Breast epithelium (tissue), 4 donors: Measurements from ENCODE around the gene MCUB. TPM values are rescaled to one million over a fixed set of nuclear protein-coding genes. Genes with fewer than 3 reads are reported as not detected.

ENCODE experiments used
- DNase-seq, 2 donors: peaks; one replicate each; pipeline ENCODE4 v3.0.0-alpha.2; 2019; ENCODE audit warnings: low spot score in 2 of 2
- H3K27ac ChIP-seq, 2 donors: fragments of 200-600 bp; sonication (generic) in 1 of 2; one replicate each; pipeline ENCODE4 v1.5.1; 2016 to 2019; ENCODE audit warnings: mild to moderate bottlenecking in 1 of 2
- H3K27me3 ChIP-seq, 2 donors: fragments of 200-600 bp; sonication (generic) in 1 of 2; one replicate each; pipeline versions ENCODE4 v1.5.1 to v1.6.0; 2017 to 2019; ENCODE audit warnings: control low read depth in 1 of 2, mild to moderate bottlenecking in 1 of 2
- H3K36me3 ChIP-seq: fragments of 200-600 bp; one replicate; pipeline ENCODE4 v1.5.1; 2019
- H3K4me1 ChIP-seq, 2 donors: fragments of 200-600 bp; sonication (generic); one replicate each; pipeline ENCODE4 v1.5.1; 2016 to 2019; ENCODE audit warnings: control low read depth in 1 of 2
- H3K4me3 ChIP-seq, 3 donors: fragments of 200-600 bp; sonication (generic); 1 replicate in 2 of 3; 2 replicates in 1 of 3; pipeline ENCODE4 v1.5.1; 2016 to 2019; ENCODE audit warnings: mild to moderate bottlenecking in 3 of 3, moderate library complexity in 2 of 3
- H3K9me3 ChIP-seq, 2 donors: fragments of 200-600 bp; sonication (generic) in 1 of 2; one replicate each; pipeline ENCODE4 v1.5.1; 2016 to 2019; ENCODE audit warnings: control low read depth in 1 of 2
- CTCF ChIP-seq, 3 donors: fragments of 450-650 bp; IDR thresholded peaks; one replicate each; pipeline ENCODE4 v1.5.1; 2016 to 2017; ENCODE audit warnings: antibody characterized with exemption in 3 of 3, mild to moderate bottlenecking in 3 of 3, moderate library complexity in 3 of 3
- POLR2A ChIP-seq: fragments of 450-650 bp; IDR thresholded peaks from one replicate; pipeline ENCODE4 v1.6.1; 2016; ENCODE audit warnings: antibody characterized with exemption, mild to moderate bottlenecking, moderate library complexity
- POLR2AphosphoS5 ChIP-seq, 3 donors: sonication (generic); formaldehyde crosslinking; IDR thresholded peaks; one replicate each; pipeline ENCODE4 v1.6.1; 2017; ENCODE audit warnings: antibody characterized with exemption in 3 of 3
- intact Hi-C: fragments of 100-400 bp; cut with DNase I; formaldehyde crosslinking; loops from one replicate; pipeline ENCODE4 v1.15.1; 2023; ENCODE audit warnings: low total_unique reads
- total RNA-seq, 3 donors: library from RNA; depleted of rRNA; stranded (reverse); fragments of >200 nt; gene quantifications; one replicate each; pipeline ENCODE4 v1.1.0, GENCODE V29; 2016

The MCUB gene
- total RNA-seq, 3 donors from 2014 or later = 16.4 to 29.4 (median 26.5) TPM

DNA sequence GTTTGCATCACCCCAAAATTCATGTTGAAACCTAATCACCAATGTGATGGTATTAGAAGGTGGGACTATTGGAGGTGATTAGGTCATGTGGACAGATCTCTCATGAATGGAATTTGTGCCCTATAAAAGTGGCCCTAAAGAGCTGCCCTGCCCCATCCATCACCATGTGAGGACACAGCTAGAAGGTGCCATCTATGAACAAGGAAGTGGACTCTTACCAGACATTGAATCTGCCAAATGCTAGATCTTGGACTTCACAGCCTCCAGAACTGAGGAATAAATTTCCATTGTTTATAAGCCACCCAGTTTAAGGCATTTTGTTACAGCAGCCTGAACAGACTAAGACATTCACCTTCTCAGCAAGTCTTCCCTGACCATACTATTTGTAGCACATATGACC lies 162.3 kb downstream of the MCUB start:
- no peaks in the 10 kb centered on the region for H3K36me3 ChIP-seq
- no peak for TF ChIP-seq POLR2AphosphoS5 (IDR thresholded peaks at IDR 0.05)
- TF ChIP-seq CTCF (IDR thresholded peaks at IDR 0.05) = no peak
- TF ChIP-seq POLR2A = no peak
- H3K27ac ChIP-seq = no peak overlapping the region
- H3K4me3 ChIP-seq = no peak overlapping the region
- intact Hi-C loops = no loop called here
- H3K27me3 ChIP-seq = no peaks in the 10 kb centered on the region
- no peak for DNase-seq
- no peaks in the 10 kb centered on the region for H3K4me1 ChIP-seq
- no peaks in the 10 kb centered on the region for H3K9me3 ChIP-seq

GRCh38 chr4:109723110-109723509 lies 163.1 kb downstream of the MCUB start:
- Histone ChIP-seq H3K4me3 (no peak overlapping the region), H3K27ac (no peak overlapping the region), H3K27me3 (no peaks in the 10 kb centered on the region), H3K4me1 (no peaks in the 10 kb centered on the region), H3K36me3 (no peaks in the 10 kb centered on the region), H3K9me3 (no peaks in the 10 kb centered on the region)
- no peak for TF ChIP-seq POLR2AphosphoS5 (IDR thresholded peaks at IDR 0.05)
- no peak for TF ChIP-seq CTCF (IDR thresholded peaks at IDR 0.05)
- no peak for TF ChIP-seq POLR2A
- intact Hi-C loops = no loop called here
- no peak for DNase-seq

GRCh38 chr4:109728385-109728784 lies 168.3 kb downstream of the MCUB start:
- intact Hi-C loops = no loop called here
- no peak for TF ChIP-seq CTCF (IDR thresholded peaks at IDR 0.05)
- no peak for TF ChIP-seq POLR2A
- no peak for TF ChIP-seq POLR2AphosphoS5 (IDR thresholded peaks at IDR 0.05)

DNA sequence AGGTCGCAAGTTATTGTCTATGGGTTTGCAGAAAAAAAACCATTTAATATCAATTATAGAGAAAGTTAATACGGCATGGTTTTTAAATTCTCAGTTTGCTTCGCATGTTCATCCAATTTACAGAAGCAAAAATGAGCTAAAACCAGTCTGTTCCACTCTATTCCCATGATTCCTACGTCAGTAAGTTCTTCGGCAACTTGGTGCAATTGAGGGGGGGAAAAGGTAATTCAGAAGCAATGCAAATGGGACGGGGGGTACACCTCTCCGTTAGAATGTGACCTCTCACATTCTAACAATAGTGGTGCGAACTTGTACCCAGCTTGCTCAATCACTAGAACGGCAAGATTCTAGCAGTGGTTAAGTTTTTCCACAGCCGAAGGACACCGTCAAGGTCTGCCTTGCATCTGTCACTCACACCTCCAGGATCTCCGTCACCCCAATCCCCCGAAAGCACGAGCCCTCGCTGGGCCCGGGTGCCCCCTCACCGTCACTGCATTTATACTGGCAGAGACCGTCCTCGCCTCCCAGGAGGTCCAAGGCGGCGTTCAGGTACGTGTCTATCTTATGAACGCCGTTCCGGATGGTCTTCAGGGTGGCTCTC lies 169.2 kb downstream of the MCUB start:
- H3K9me3 ChIP-seq = no peaks in the 10 kb centered on the region
- no peak for DNase-seq
- peak overlapping the region; percentile 79 to 84 (median 80) for H3K4me3 ChIP-seq
- H3K4me1 ChIP-seq = no peaks in the 10 kb centered on the region
- peak overlapping the region; percentile 87 to 92 for H3K27ac ChIP-seq
- no peaks in the 10 kb centered on the region for H3K36me3 ChIP-seq
- no peak for TF ChIP-seq POLR2AphosphoS5 (IDR thresholded peaks at IDR 0.05)
- no peak for TF ChIP-seq CTCF (IDR thresholded peaks at IDR 0.05)
- H3K27me3 ChIP-seq = no peaks in the 10 kb centered on the region
- intact Hi-C loops = no loop called here

More at GRCh38 chr4:109728385-109728784, 168.3 kb downstream of the MCUB start:
- no peaks in the 10 kb centered on the region for H3K4me1 ChIP-seq
- H3K36me3 ChIP-seq = no peaks in the 10 kb centered on the region
- no peak for DNase-seq
- H3K9me3 ChIP-seq = no peaks in the 10 kb centered on the region
- peak overlapping the region in 2 of 3 donors; percentile 80 to 84 for H3K4me3 ChIP-seq
- H3K27me3 ChIP-seq = no peaks in the 10 kb centered on the region
- no peak overlapping the region for H3K27ac ChIP-seq

- peak within 1 kb of the TSS; percentile 79 to 84 (median 80) for H3K4me3 ChIP-seq
- peak; percentile 86 to 88 for DNase-seq
- intact Hi-C loops = no loop called here
- no peaks in the 10 kb centered on the region for H3K4me1 ChIP-seq
- no peaks in the 10 kb centered on the region for H3K9me3 ChIP-seq
- no peaks in the 10 kb centered on the region for H3K36me3 ChIP-seq
- peak in 2 of 3 donors; percentile 19 to 74 for TF ChIP-seq POLR2AphosphoS5 (IDR thresholded peaks at IDR 0.05)
- no peak for TF ChIP-seq CTCF (IDR thresholded peaks at IDR 0.05)
- TF ChIP-seq POLR2A = no peak
- no peaks in the 10 kb centered on the region for H3K27me3 ChIP-seq
- H3K27ac ChIP-seq = peak within 1 kb of the TSS; percentile 87 to 92
Measured at GRCh38 chr4:109729718-109730618, 169.9 kb downstream of the MCUB start, which contains the start of gene PLA2G12A. Gene PLA2G12A, minus strand, starts transcription at chr4:109730070. Its CDS starts 261 bp downstream, at chr4:109729809.
